Spleen (tissue), 11 donors: ENCODE data around the gene AFF1. TPM values are rescaled to one million over a fixed set of nuclear protein-coding genes. Genes with fewer than 3 reads are reported as not detected.

Source experiments
- DNase-seq: peaks from one replicate; pipeline ENCODE4 v3.0.0-alpha.2; 2020
- H3K27ac ChIP-seq, 8 donors: fragments of 200-600 bp; sonication (generic) in 7 of 8; 1 replicate in 4 of 8; 2 replicates in 4 of 8; pipeline versions ENCODE4 v1.5.0 to v1.8.0; 2016 to 2021; ENCODE audit warnings: inconsistent platforms in 4 of 8, mild to moderate bottlenecking in 4 of 8, moderate library complexity in 1 of 8
- H3K27me3 ChIP-seq, 7 donors: fragments of 200-600 bp; sonication (generic) in 6 of 7; replicated peaks in 1 of 7; 1 replicate in 4 of 7; 2 replicates in 3 of 7; pipeline versions ENCODE4 v1.5.0 to v1.8.0; 2016 to 2021; ENCODE audit warnings: inconsistent platforms in 3 of 7, mild to moderate bottlenecking in 1 of 7
- H3K36me3 ChIP-seq, 6 donors: fragments of 200-600 bp; sonication (generic) in 5 of 6; 1 replicate in 4 of 6; 2 replicates in 2 of 6; pipeline versions ENCODE4 v1.5.0 to v1.8.0; 2016 to 2021; ENCODE audit warnings: inconsistent platforms in 2 of 6
- H3K4me1 ChIP-seq, 6 donors: fragments of 200-600 bp; sonication (generic) in 5 of 6; 1 replicate in 3 of 6; 2 replicates in 3 of 6; pipeline versions ENCODE4 v1.5.0 to v1.8.0; 2016 to 2021; ENCODE audit warnings: inconsistent platforms in 3 of 6
- H3K4me3 ChIP-seq, 8 donors: fragments of 200-600 bp; sonication (generic) in 7 of 8; 1 replicate in 4 of 8; 2 replicates in 4 of 8; pipeline versions ENCODE4 v1.5.0 to v1.8.0; 2016 to 2021; ENCODE audit warnings: inconsistent platforms in 4 of 8, mild to moderate bottlenecking in 4 of 8, moderate library complexity in 2 of 8
- H3K9me3 ChIP-seq, 8 donors: fragments of 200-600 bp; sonication (generic) in 7 of 8; 1 replicate in 4 of 8; 2 replicates in 4 of 8; pipeline versions ENCODE4 v1.5.0 to v1.8.0; 2016 to 2021; ENCODE audit warnings: inconsistent platforms in 4 of 8
- CTCF ChIP-seq, 11 experiments: fragments of 200-600 bp in 7 of 11; fragments of 450-650 bp in 4 of 11; sonication (generic) in 4 of 11; IDR thresholded peaks in 8 of 11; conservative IDR thresholded peaks in 3 of 11; 1 replicate in 7 of 11; 2 replicates in 4 of 11; pipeline versions ENCODE4 v1.4.0 to v1.8.0; 2016 to 2021; ENCODE audit warnings: antibody characterized with exemption in 11 of 11, inconsistent platforms in 4 of 11, mild to moderate bottlenecking in 1 of 11
- POLR2A ChIP-seq, 3 donors: fragments of 450-650 bp; IDR thresholded peaks; one replicate each; pipeline ENCODE4 v1.5.1; 2017; ENCODE audit warnings: antibody characterized with exemption in 3 of 3, mild to moderate bottlenecking in 1 of 3
- POLR2AphosphoS5 ChIP-seq, 3 donors: sonication (generic); formaldehyde crosslinking; IDR thresholded peaks; one replicate each; pipeline ENCODE4 v1.5.1; 2017; ENCODE audit warnings: antibody characterized with exemption in 3 of 3
- WGBS, 5 donors: extraction: QIAGEN DNeasy Blood & Tissue Kit in 3 of 5; methylation state at CpG; one replicate each; pipeline versions ENCODE4 v1.1.5 to v1.1.7; 2013 to 2018; 5-methylcytosine and 5-hydroxymethylcytosine counted together
- intact Hi-C: fragments of 100-400 bp; cut with DNase I; formaldehyde crosslinking; loops from one replicate; pipeline ENCODE4 v1.15.0; 2023; ENCODE audit warnings: low total_unique reads
- polyA plus RNA-seq, 3 donors: library from polyadenylated mRNA; stranded (reverse); fragments of 200-250 nt; gene quantifications; one replicate each; pipeline ENCODE4 v1.2.1, GENCODE V29; 2013
- total RNA-seq, 7 donors: library from RNA; depleted of rRNA in 3 of 7; stranded (reverse); fragments of >200 nt in 3 of 7; fragmentation: NEBNext Ultra II Directional in 4 of 7; extraction: Animal tissue kit (Norgen Biotek cat#: 25700) in 4 of 7; gene quantifications; one replicate each; pipeline versions ENCODE4 v1.1.0 to v1.2.1, GENCODE V29; 2016 to 2021
- donor health status: healthy with polysubstance abuse.
- donor health status: DM: no; HTN: no; CAD: no; lungs with moderate emphysema.
- donor health status: DM: no; HTN: no; CAD: no.
- donor health status: Bipolar disorder and iron deficiency.
- donor health status: healthy.
- donor health status: DM: no; HTN: no; CAD: no.
- donor health status: DM: yes; HTN: yes; CAD: no.

Gene AFF1
- total and polyA plus RNA-seq, 10 donors = 4.4 to 119 (median 80.8) TPM

GRCh38 chr4:86961116-86961515 lies 26.3 kb downstream of the AFF1 start:
- WGBS, 5 donors = 31 to 55% (median 50%) methylated on average over 4 of the region's 4 CpGs
- intact Hi-C loops = no loop called here
- no peak for DNase-seq
- Histone ChIP-seq H3K4me3 (no peak overlapping the region), H3K27me3 (no peaks in the 10 kb centered on the region), H3K36me3 (peaks cover 0 to 5% (median 0%) of the 10 kb centered on the region in 6 donors), H3K27ac (peak overlapping the region in 4 of 8 donors; percentile 45 to 55 (median 52)), H3K9me3 (no peaks in the 10 kb centered on the region), H3K4me1 (peaks cover 29 to 82% (median 54%) of the 10 kb centered on the region in 6 donors)
- TF ChIP-seq CTCF (IDR thresholded peaks at IDR 0.05 in 8 of 11, conservative IDR thresholded peaks at IDR 0.05 in 3 of 11) (no peak), POLR2A (IDR thresholded peaks at IDR 0.05) (no peak), POLR2AphosphoS5 (IDR thresholded peaks at IDR 0.05) (no peak)

GRCh38 chr4:86961605-86962295 lies 26.9 kb downstream of the AFF1 start:
- TF ChIP-seq POLR2AphosphoS5 (IDR thresholded peaks at IDR 0.05) = no peak
- no peak for TF ChIP-seq CTCF (IDR thresholded peaks at IDR 0.05 in 8 of 11, conservative IDR thresholded peaks at IDR 0.05 in 3 of 11)
- TF ChIP-seq POLR2A (IDR thresholded peaks at IDR 0.05) = no peak
- intact Hi-C loops = no loop called here
- peak overlapping the region in 5 of 8 donors; percentile 5 to 55 (median 49) for H3K27ac ChIP-seq
- no peaks in the 10 kb centered on the region for H3K9me3 ChIP-seq
- no peak overlapping the region for H3K4me3 ChIP-seq
- no peaks in the 10 kb centered on the region for H3K27me3 ChIP-seq
- 25 to 35% (median 28%) methylated on average over 9 of the region's 9 CpGs for WGBS, 5 donors
- DNase-seq = no peak
- peaks cover 33 to 82% (median 57%) of the 10 kb centered on the region in 6 donors for H3K4me1 ChIP-seq
- peaks cover 0 to 5% (median 0%) of the 10 kb centered on the region in 6 donors for H3K36me3 ChIP-seq

- Histone ChIP-seq H3K27ac (no peak overlapping the region), H3K36me3 (no peaks in the 10 kb centered on the region), H3K4me1 (peaks cover 33 to 86% (median 64%) of the 10 kb centered on the region in 6 donors), H3K4me3 (no peak overlapping the region), H3K27me3 (no peaks in the 10 kb centered on the region), H3K9me3 (no peaks in the 10 kb centered on the region)
- 93 to 98% (median 95%) methylated on average over 2 of the region's 2 CpGs for WGBS, 5 donors
- no peak for DNase-seq
- intact Hi-C loops = no loop called here
- no peak for TF ChIP-seq CTCF (IDR thresholded peaks at IDR 0.05 in 8 of 11, conservative IDR thresholded peaks at IDR 0.05 in 3 of 11)
- no peak for TF ChIP-seq POLR2A (IDR thresholded peaks at IDR 0.05)
- TF ChIP-seq POLR2AphosphoS5 (IDR thresholded peaks at IDR 0.05) = no peak
These were observed 28.9 kb downstream of the AFF1 start for GRCh38 chr4:86963697-86964096.
